Measurements from ENCODE around the gene ZNF283.

Gene ZNF283

DNA sequence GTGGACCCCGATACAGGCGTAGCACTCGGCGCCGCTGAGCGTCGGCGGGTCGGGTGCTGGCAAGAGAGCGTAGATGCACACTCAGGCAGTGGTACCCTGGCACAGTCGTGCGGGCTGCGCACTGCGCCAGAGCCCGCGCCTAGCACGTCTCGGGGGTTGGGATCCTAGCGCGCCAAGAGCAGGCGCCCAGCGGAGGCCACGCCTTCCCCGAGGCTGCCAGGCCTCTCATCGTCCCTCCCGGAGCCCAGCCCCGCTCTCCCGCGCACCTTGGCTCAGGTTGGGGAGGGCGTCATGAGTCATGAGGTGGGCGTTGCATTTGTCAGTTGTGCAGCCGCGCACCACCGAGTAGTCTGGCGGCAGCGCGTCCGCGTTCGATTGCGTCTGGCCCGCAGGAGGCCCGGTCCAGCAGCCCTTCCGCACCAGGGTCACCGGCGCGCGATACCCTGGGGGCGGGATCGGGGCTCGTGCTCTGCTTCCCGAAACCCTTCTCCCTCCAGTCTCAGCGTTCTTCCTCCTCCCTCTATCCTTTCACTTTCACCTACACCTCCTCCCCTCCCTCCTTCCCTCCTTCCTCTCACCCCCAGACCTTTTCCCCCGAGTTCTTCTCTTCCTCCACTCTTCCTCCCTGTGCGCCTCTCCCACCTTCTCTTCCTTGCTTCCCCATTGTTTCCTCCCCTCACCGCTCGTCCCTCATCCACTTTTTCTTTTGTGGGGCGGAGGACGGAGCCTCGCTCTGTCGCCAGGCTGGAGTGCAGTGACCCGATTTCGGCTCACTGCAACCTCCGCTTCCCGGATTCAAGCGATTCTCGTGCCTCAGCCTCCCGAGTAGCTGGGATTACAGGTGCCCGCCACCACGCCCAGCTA lies 28.3 kb upstream of the ZNF283 start (continued):
- TF ChIP-seq ZNF792 (tag by site-specific recombination; IDR thresholded peaks at IDR 0.05) (peak; percentile 57), ZNF785 (tag by site-specific recombination; IDR thresholded peaks at IDR 0.05) (peak; percentile 46; the same call in 1 of the 2 replicates), ZNF660 (tag by site-specific recombination; IDR thresholded peaks at IDR 0.05) (no peak; the same call in 1 of the 2 replicates), ZNF37A (tag by site-specific recombination; IDR thresholded peaks at IDR 0.05) (no peak), ZNF140 (tag by site-specific recombination; IDR thresholded peaks at IDR 0.05) (no peak), SP3 (tag by site-specific recombination; IDR thresholded peaks at IDR 0.05) (peak; percentile 97), SCRT2 (tag by site-specific recombination; IDR thresholded peaks at IDR 0.05) (no peak), YY2 (tag by site-specific recombination; IDR thresholded peaks at IDR 0.05) (0 out of 2 replicates have a peak, but pooled peaks have one; percentile 52), ZBTB1 (tag by site-specific recombination; IDR thresholded peaks at IDR 0.05) (no peak; the same call in 1 of the 2 replicates), ZNF354C (tag by site-specific recombination; IDR thresholded peaks at IDR 0.05; ENCODE audit: borderline replicate concordance, low read depth) (no peak), SETDB1 (IDR thresholded peaks at IDR 0.05; ENCODE audit: insufficient read length, low read length) (no peak), HOXC10 (CRISPR knock-in tag; IDR thresholded peaks at IDR 0.05) (no peak), ZNF211 (tag by site-specific recombination; IDR thresholded peaks at IDR 0.05; ENCODE audit: low read depth) (no peak), ZNF239 (tag by site-specific recombination; IDR thresholded peaks at IDR 0.05) (peak; percentile 74; the same call in 1 of the 2 replicates), ZNF677 (tag by site-specific recombination; IDR thresholded peaks at IDR 0.05) (no peak), ZNF664 (tag by site-specific recombination; IDR thresholded peaks at IDR 0.05) (peak; percentile 88), ZNF132 (tag by site-specific recombination; IDR thresholded peaks at IDR 0.05; ENCODE audit: borderline replicate concordance) (no peak), ZNF391 (tag by site-specific recombination; IDR thresholded peaks at IDR 0.05; ENCODE audit: borderline replicate concordance, low read depth) (peak; percentile 83; the same call in 1 of the 2 replicates), GLIS1 (tag by site-specific recombination; IDR thresholded peaks at IDR 0.05) (peak; percentile 99), ZNF121 (tag by site-specific recombination; IDR thresholded peaks at IDR 0.05) (peak; percentile 81; the same call in 1 of the 2 replicates), ZNF585B (tag by site-specific recombination; IDR thresholded peaks at IDR 0.05) (no peak), ZNF169 (tag by site-specific recombination; IDR thresholded peaks at IDR 0.05) (peak; percentile 72), EGR2 (tag by site-specific recombination; IDR thresholded peaks at IDR 0.05; ENCODE audit: low read depth) (peak; percentile 97), ZNF549 (tag by site-specific recombination; IDR thresholded peaks at IDR 0.05) (no peak), ZNF510 (tag by site-specific recombination; IDR thresholded peaks at IDR 0.05; ENCODE audit: insufficient replicate concordance) (no peak), ZFP69B (tag by site-specific recombination; IDR thresholded peaks at IDR 0.05) (peak; percentile 44)
- TF ChIP-seq, protein P1, sequence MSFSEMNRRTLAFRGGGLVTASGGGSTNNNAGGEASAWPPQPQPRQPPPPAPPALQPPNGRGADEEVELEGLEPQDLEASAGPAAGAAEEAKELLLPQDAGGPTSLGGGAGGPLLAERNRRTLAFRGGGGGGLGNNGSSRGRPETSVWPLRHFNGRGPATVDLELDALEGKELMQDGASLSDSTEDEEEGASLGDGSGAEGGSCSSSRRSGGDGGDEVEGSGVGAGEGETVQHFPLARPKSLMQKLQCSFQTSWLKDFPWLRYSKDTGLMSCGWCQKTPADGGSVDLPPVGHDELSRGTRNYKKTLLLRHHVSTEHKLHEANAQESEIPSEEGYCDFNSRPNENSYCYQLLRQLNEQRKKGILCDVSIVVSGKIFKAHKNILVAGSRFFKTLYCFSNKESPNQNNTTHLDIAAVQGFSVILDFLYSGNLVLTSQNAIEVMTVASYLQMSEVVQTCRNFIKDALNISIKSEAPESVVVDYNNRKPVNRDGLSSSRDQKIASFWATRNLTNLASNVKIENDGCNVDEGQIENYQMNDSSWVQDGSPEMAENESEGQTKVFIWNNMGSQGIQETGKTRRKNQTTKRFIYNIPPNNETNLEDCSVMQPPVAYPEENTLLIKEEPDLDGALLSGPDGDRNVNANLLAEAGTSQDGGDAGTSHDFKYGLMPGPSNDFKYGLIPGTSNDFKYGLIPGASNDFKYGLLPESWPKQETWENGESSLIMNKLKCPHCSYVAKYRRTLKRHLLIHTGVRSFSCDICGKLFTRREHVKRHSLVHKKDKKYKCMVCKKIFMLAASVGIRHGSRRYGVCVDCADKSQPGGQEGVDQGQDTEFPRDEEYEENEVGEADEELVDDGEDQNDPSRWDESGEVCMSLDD (tag by site-specific recombination; IDR thresholded peaks at IDR 0.05) = peak; percentile 77; the same call in 1 of the 2 replicates
- TF ChIP-seq, protein P2, sequence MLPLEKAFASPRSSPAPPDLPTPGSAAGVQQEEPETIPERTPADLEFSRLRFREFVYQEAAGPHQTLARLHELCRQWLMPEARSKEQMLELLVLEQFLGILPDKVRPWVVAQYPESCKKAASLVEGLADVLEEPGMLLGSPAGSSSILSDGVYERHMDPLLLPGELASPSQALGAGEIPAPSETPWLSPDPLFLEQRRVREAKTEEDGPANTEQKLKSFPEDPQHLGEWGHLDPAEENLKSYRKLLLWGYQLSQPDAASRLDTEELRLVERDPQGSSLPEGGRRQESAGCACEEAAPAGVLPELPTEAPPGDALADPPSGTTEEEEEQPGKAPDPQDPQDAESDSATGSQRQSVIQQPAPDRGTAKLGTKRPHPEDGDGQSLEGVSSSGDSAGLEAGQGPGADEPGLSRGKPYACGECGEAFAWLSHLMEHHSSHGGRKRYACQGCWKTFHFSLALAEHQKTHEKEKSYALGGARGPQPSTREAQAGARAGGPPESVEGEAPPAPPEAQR (tag by site-specific recombination; IDR thresholded peaks at IDR 0.05) = 0 out of 2 replicates have a peak, but pooled peaks have one; percentile 13
- TF ChIP-seq, protein P3, sequence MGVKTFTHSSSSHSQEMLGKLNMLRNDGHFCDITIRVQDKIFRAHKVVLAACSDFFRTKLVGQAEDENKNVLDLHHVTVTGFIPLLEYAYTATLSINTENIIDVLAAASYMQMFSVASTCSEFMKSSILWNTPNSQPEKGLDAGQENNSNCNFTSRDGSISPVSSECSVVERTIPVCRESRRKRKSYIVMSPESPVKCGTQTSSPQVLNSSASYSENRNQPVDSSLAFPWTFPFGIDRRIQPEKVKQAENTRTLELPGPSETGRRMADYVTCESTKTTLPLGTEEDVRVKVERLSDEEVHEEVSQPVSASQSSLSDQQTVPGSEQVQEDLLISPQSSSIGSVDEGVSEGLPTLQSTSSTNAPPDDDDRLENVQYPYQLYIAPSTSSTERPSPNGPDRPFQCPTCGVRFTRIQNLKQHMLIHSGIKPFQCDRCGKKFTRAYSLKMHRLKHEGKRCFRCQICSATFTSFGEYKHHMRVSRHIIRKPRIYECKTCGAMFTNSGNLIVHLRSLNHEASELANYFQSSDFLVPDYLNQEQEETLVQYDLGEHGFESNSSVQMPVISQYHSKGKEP (tag by site-specific recombination; IDR thresholded peaks at IDR 0.05) = peak; percentile 93
- TF ChIP-seq, protein P4, sequence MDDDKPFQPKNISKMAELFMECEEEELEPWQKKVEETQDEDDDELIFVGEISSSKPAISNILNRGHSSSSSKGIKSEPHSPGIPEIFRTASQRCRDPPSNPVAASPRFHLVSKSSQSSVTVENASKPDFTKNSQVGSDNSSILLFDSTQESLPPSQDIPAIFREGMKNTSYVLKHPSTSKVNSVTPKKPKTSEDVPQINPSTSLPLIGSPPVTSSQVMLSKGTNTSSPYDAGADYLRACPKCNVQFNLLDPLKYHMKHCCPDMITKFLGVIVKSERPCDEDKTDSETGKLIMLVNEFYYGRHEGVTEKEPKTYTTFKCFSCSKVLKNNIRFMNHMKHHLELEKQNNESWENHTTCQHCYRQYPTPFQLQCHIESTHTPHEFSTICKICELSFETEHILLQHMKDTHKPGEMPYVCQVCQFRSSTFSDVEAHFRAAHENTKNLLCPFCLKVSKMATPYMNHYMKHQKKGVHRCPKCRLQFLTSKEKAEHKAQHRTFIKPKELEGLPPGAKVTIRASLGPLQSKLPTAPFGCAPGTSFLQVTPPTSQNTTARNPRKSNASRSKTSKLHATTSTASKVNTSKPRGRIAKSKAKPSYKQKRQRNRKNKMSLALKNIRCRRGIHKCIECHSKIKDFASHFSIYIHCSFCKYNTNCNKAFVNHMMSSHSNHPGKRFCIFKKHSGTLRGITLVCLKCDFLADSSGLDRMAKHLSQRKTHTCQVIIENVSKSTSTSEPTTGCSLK (tag by site-specific recombination; IDR thresholded peaks at IDR 0.05) = peak; percentile 95; the same call in 1 of the 2 replicates
- TF ChIP-seq, protein P5, sequence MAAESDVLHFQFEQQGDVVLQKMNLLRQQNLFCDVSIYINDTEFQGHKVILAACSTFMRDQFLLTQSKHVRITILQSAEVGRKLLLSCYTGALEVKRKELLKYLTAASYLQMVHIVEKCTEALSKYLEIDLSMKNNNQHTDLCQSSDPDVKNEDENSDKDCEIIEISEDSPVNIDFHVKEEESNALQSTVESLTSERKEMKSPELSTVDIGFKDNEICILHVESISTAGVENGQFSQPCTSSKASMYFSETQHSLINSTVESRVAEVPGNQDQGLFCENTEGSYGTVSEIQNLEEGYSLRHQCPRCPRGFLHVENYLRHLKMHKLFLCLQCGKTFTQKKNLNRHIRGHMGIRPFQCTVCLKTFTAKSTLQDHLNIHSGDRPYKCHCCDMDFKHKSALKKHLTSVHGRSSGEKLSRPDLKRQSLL (tag by site-specific recombination; IDR thresholded peaks at IDR 0.05) = peak; percentile 68

All from HEK293 (cell line).